ENCODE results near the gene CDC42EP5.

CDC42EP5 gene

DNA sequence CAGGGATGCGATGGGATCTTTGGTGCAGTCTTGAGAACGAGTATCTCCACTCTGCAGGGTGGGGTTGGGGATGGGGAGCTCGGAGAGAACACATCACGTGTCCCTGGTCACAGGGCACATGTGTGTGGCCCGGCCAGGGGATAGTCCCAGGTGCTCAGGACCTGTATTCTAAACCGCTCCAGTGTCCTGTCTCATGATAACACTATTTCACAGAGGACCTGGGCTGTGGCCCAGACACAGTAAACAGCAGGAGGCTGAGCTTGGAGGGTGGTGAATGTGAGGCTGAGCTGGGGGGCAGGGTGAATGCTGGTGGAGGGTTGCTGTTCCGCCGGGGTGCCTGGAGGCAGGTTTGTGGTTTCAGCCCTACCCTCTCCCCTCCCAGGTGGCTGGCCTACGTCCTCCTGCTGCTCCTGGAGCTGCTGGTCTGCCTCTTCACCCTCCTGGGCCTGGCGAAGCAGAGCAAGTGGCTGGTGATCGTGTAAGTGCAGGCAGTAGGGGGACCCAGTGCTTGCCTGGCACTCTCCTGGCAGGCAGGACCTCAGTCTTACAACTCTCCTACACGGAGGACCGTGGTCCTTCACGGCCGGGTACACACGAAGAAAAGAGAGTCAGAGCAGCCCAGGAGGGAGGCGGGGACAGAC lies 46.7 kb downstream of the CDC42EP5 start:
- DNase-seq, result no peak
- no peak for TF ChIP-seq EZH2 (IDR thresholded peaks at IDR 0.05; ENCODE audit: borderline replicate concordance, low read depth, low read length, severe bottlenecking)
- no peak for TF ChIP-seq CTCF (IDR thresholded peaks at IDR 0.05; ENCODE audit: borderline replicate concordance, extremely low read depth, low read length, poor library complexity, severe bottlenecking)
- Histone ChIP-seq H2AFZ (ENCODE audit: low read depth, low read length) (no peak overlapping the region), H3K4me1 (ENCODE audit: insufficient read depth, low read length) (peaks cover 9% of the 10 kb centered on the region), H3K4me2 (ENCODE audit: insufficient read depth, low read length) (no peak overlapping the region), H3K36me3 (ENCODE audit: insufficient read depth, low read length) (no peaks in the 10 kb centered on the region), H3K27ac (ENCODE audit: low read length) (no peak overlapping the region), H3K27me3 (ENCODE audit: insufficient read depth, low read length, poor library complexity) (no peaks in the 10 kb centered on the region), H3K9ac (ENCODE audit: low read depth, low read length) (no peak overlapping the region), H3K79me2 (ENCODE audit: insufficient read depth, low read length) (no peaks in the 10 kb centered on the region), H3K4me3 (ENCODE audit: low read depth in 1 of 2, low read length in 2 of 2) (no peak overlapping the region), H3K9me3 (ENCODE audit: insufficient read depth, low read length, severe bottlenecking) (no peaks in the 10 kb centered on the region), H4K20me1 (ENCODE audit: insufficient read depth, low read length) (peaks cover 9% of the 10 kb centered on the region)
- ATAC-seq (ENCODE audit: insufficient read depth, low read depth), result 0 out of 3 replicates have a peak, but pooled peaks have one; percentile 10

- Histone ChIP-seq H3K9me3 (ENCODE audit: insufficient read depth, low read length, severe bottlenecking) (no peaks in the 10 kb centered on the region), H3K4me2 (ENCODE audit: insufficient read depth, low read length) (no peak overlapping the region), H4K20me1 (ENCODE audit: insufficient read depth, low read length) (peaks cover 7% of the 10 kb centered on the region; the same call in 1 of the 2 replicates), H3K27ac (ENCODE audit: low read length) (no peak overlapping the region), H3K79me2 (ENCODE audit: insufficient read depth, low read length) (no peaks in the 10 kb centered on the region), H2AFZ (ENCODE audit: low read depth, low read length) (no peak overlapping the region), H3K36me3 (ENCODE audit: insufficient read depth, low read length) (no peaks in the 10 kb centered on the region), H3K9ac (ENCODE audit: low read depth, low read length) (no peak overlapping the region), H3K4me1 (ENCODE audit: insufficient read depth, low read length) (no peaks in the 10 kb centered on the region), H3K4me3 (ENCODE audit: low read depth in 1 of 2, low read length in 2 of 2) (no peak overlapping the region), H3K27me3 (ENCODE audit: insufficient read depth, low read length, poor library complexity) (no peaks in the 10 kb centered on the region)
- ATAC-seq (ENCODE audit: insufficient read depth, low read depth) (no peak), DNase-seq (no peak)
- TF ChIP-seq CTCF (IDR thresholded peaks at IDR 0.05; ENCODE audit: borderline replicate concordance, extremely low read depth, low read length, poor library complexity, severe bottlenecking) (no peak), EZH2 (IDR thresholded peaks at IDR 0.05; ENCODE audit: borderline replicate concordance, low read depth, low read length, severe bottlenecking) (no peak)
Measured at GRCh38 chr19:54425382-54425723, 47.7 kb downstream of the CDC42EP5 start.

GRCh38 chr19:54424660-54425381 lies 48.3 kb downstream of the CDC42EP5 start:
- no peaks in the 10 kb centered on the region for H3K4me1 ChIP-seq (ENCODE audit: insufficient read depth, low read length)
- H3K27ac ChIP-seq (ENCODE audit: low read length), result no peak overlapping the region
- no peak overlapping the region for H2AFZ ChIP-seq (ENCODE audit: low read depth, low read length)
- H3K36me3 ChIP-seq (ENCODE audit: insufficient read depth, low read length), result no peaks in the 10 kb centered on the region
- no peak overlapping the region for H3K4me3 ChIP-seq (ENCODE audit: low read depth in 1 of 2, low read length in 2 of 2)
- H3K9me3 ChIP-seq (ENCODE audit: insufficient read depth, low read length, severe bottlenecking), result no peaks in the 10 kb centered on the region
- H3K4me2 ChIP-seq (ENCODE audit: insufficient read depth, low read length), result no peak overlapping the region
- TF ChIP-seq EZH2 (IDR thresholded peaks at IDR 0.05; ENCODE audit: borderline replicate concordance, low read depth, low read length, severe bottlenecking) (no peak), CTCF (IDR thresholded peaks at IDR 0.05; ENCODE audit: borderline replicate concordance, extremely low read depth, low read length, poor library complexity, severe bottlenecking) (no peak)
- H3K79me2 ChIP-seq (ENCODE audit: insufficient read depth, low read length), result no peaks in the 10 kb centered on the region
- ATAC-seq (ENCODE audit: insufficient read depth, low read depth) (no peak), DNase-seq (no peak)
- no peaks in the 10 kb centered on the region for H3K27me3 ChIP-seq (ENCODE audit: insufficient read depth, low read length, poor library complexity)
- H3K9ac ChIP-seq (ENCODE audit: low read depth, low read length), result no peak overlapping the region
- peaks cover 3% of the 10 kb centered on the region; the same call in 1 of the 2 replicates for H4K20me1 ChIP-seq (ENCODE audit: insufficient read depth, low read length)

All from DND-41 (cell line).